ENCODE results near the gene EXD3. TPM values are rescaled to one million over a fixed set of nuclear protein-coding genes. Genes with fewer than 3 reads are reported as not detected.

The EXD3 gene
- total and polyA plus RNA-seq, 2 of the 13 experiments (the other 11 are each of a cell fraction or from before 2014, with no cell fraction given), result 2.7 to 4.8 TPM

GRCh38 chr9:137321726-137322361 lies 101.1 kb downstream of the EXD3 start (continued):
- TF ChIP-seq THAP7 (CRISPR knock-in tag; IDR thresholded peaks at IDR 0.05) (no peak), GLI4 (CRISPR knock-in tag; IDR thresholded peaks at IDR 0.05; ENCODE audit: borderline replicate concordance) (no peak), HIVEP1 (CRISPR knock-in tag; IDR thresholded peaks at IDR 0.05) (no peak), TRAFD1 (CRISPR knock-in tag; IDR thresholded peaks at IDR 0.05; ENCODE audit: borderline replicate concordance) (no peak)

- no peak overlapping the region for H2AFZ ChIP-seq (ENCODE audit: low read length)
- BruUV-seq (replicated peaks), result no TSS peak
Measured at GRCh38 chr9:137320555-137321384, 102.2 kb downstream of the EXD3 start.

More at GRCh38 chr9:137320555-137321384, 102.2 kb downstream of the EXD3 start:
- ChIA-PET POLR2A (no interaction called here), CTCF (ENCODE audit: low intra/inter-chr PET ratio, low total read pairs) (no interaction called here)
- no peak for ATAC-seq
- peaks cover 4% of the 10 kb centered on the region; the same call in 1 of the 2 replicates for H4K20me1 ChIP-seq (ENCODE audit: insufficient read depth, low read length)
- no peaks in the 10 kb centered on the region for H3K79me2 ChIP-seq (ENCODE audit: insufficient read depth, low read length)
- intact Hi-C loops (cut with micrococcal nuclease; ENCODE audit: unreplicated experiment), result no loop called here
- TF ChIP-seq HNRNPL (IDR thresholded peaks at IDR 0.05; ENCODE audit: low read depth, low read length), result 0 out of 2 replicates have a peak, but pooled peaks have one; percentile 12
- TF ChIP-seq ZNF30 (CRISPR knock-in tag; IDR thresholded peaks at IDR 0.05), result no peak
- no peaks in the 10 kb centered on the region for H3K36me3 ChIP-seq (replicated peaks in 1 of 2; ENCODE audit: control insufficient read depth in 1 of 2, insufficient read depth in 2 of 2, low read length in 2 of 2)
- 26% methylated on average over 9 of the region's 24 CpGs for WGBS (ENCODE audit: low lambda C conversion rate)
- H3K4me2 ChIP-seq (ENCODE audit: low read depth, low read length), result no peak overlapping the region
- H3K4me1 ChIP-seq (ENCODE audit: insufficient read depth, low read length), result 0 out of 2 replicates have a peak, but pooled peaks cover 5% of the 10 kb centered on the region
- FAIRE-seq, result no peak
- H3K9me3 ChIP-seq (ENCODE audit: low read length), result no peaks in the 10 kb centered on the region
- peaks cover 13 to 46% of the 10 kb centered on the region in 2 experiments for H3K27me3 ChIP-seq (ENCODE audit: control insufficient read depth in 1 of 2, insufficient read depth in 2 of 2, low read length in 2 of 2)
- in situ Hi-C loops (cut with HindIII; ENCODE audit: extremely low pct_ligation_motif_present, low pct_unique_long_range_greater_than_20kb), result no loop called here
- no peak for DNase-seq (ENCODE audit: low spot score)
- H3K27ac ChIP-seq (ENCODE audit: extremely low read length, insufficient read depth, low read length), result no peak overlapping the region
- H3K4me3 ChIP-seq (replicated peaks in 1 of 3; ENCODE audit: insufficient read depth in 1 of 3, low read depth in 2 of 3, low read length in 3 of 3), result no peak overlapping the region
- H3K9ac ChIP-seq (ENCODE audit: insufficient read depth, low read depth, low read length), result no peak overlapping the region
